HG03139 (cell line): Measurements from ENCODE around the gene RNF215.

Source experiments
- ATAC-seq: cut with Tn5 transposase; IDR thresholded peaks from one replicate; pipeline ENCODE4 v1.9.1; 2021; ENCODE audit not compliant: unreplicated experiment

Gene RNF215

DNA sequence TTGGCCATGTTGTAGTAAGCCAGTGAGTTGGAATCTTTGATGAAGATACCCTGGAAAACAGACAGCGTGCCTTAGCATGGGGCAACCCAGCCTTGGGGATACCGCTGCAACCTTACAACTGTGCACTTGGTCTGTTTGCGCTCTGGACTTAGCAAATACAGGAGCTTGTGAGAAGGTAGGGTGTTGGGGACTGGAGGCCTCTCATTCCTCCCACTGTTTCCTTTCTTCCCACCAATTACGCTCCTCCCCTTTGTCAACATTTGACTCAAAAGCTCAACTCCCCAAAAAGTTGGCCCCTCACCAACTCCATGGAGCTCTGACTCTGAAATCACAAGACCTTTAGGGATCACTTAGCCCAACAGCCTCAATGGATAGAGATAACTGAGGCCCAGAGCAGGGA lies 52.6 kb downstream of the RNF215 start:
- no peak for ATAC-seq

DNA sequence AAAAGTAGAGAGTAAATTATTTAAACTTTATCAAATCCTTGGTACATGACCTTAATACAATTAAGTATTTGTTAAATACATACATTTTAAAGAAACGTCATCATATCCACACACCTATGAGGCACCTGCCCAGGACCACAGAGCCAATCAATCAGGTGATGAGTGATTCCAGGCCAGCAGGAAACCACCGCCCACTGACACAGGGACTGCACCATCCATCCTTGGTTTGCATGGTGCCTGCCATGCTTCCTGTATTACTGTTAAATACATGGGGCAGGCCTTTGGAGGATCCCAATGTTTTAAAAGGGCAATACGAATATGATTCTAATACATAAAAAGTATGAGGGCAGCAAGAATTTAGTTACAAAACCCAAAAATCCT lies 53.5 kb downstream of the RNF215 start:
- no peak for ATAC-seq

DNA sequence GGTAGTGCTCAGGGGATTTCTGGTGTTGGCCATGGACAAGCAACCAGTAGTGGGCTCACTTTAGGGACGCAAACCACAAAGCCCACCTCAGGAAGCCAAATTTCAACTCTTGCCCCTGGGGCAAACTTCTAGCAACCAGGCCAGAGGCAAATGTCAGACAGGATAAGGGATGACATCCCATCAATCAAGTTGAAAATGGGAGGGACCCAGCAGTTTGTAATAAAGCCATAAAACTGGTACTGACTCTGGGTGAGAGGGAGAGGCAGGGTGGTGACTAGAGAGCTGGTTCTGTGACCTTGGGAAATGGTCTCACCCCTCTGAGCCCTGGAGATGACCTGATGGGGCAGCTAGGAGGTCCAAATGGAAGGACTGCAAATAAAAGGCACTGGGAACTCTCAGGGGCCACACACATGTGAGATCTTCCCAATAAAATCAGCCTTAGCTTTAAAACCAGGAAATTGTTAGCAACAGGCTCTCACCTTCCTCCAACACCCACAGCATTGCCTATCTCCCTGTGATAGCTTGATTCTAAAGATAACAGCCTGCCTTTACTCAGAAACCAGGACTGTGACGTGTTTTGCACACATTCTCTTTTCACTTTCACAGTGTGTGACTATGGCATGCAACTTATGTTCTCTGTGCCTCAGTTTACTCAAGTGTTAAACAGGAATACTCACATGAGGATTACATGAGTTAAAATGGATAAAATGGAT lies 54.1 kb downstream of the RNF215 start:
- no peak for ATAC-seq

DNA sequence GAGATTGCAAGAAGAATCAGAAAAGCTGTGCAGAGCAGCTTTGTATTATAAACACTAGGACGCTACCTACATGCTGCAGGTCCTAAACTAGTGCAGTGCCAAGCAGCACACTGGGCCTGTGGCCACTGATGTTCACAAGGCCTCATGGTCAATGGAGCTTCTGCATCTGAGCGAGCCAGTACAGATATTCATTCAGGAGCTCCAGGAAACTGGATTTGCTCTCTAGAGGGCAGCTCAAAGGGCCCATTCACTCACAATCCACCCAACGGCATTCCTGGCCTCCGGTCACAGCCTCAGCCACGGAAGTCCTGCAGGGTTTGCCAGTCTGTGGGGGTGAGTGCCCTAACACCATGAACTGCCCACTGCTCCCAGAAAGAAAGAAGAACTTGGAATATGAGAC lies 54.7 kb downstream of the RNF215 start:
- ATAC-seq: no peak
